ENCODE data around the gene AKT3.
A peak's percentile ranks its signal among the peaks of the same experiment; 100 is the strongest.

AKT3 gene

GRCh38 chr1:243712941-243713340 is 137.1 kb downstream of the AKT3 start:
- peak overlapping the region in 1 of 2 donors; percentile 18 for H3K4me3 ChIP-seq (ENCODE audit: low read length in 2 of 2)
- no peak overlapping the region for H4K8ac ChIP-seq (ENCODE audit: low read depth, low read length)
- DNase-seq (ENCODE audit: low spot score) = no peak
- H2BK15ac ChIP-seq (ENCODE audit: low read length) = no peak overlapping the region
- no peak overlapping the region for H4K91ac ChIP-seq (ENCODE audit: low read depth, low read length, poor library complexity)
- no peak overlapping the region for H3K4me2 ChIP-seq (ENCODE audit: insufficient read depth, low read length, poor library complexity, severe bottlenecking)
- no peaks in the 10 kb centered on the region for H3K9me3 ChIP-seq (replicated peaks in 1 of 2; ENCODE audit: control insufficient read depth in 2 of 2, insufficient read depth in 1 of 2, low read depth in 1 of 2, low read length in 2 of 2)
- no peak overlapping the region for H2BK12ac ChIP-seq (ENCODE audit: low read length)
- H2BK5ac ChIP-seq (ENCODE audit: low read length) = no peak overlapping the region
- peaks cover 6 to 47% of the 10 kb centered on the region in 2 donors for H3K4me1 ChIP-seq (ENCODE audit: control insufficient read depth in 2 of 2, insufficient read depth in 1 of 2, low read depth in 1 of 2, low read length in 2 of 2)
- no peak overlapping the region for H3K9ac ChIP-seq (ENCODE audit: low read depth, low read length, poor library complexity)
- H2BK120ac ChIP-seq (ENCODE audit: low read depth, low read length) = no peak overlapping the region
- H3K18ac ChIP-seq (ENCODE audit: low read length) = no peak overlapping the region
- H3K4ac ChIP-seq (ENCODE audit: low read length) = no peak overlapping the region
- H2AK5ac ChIP-seq (ENCODE audit: low read depth, low read length) = no peak overlapping the region
- WGBS, 2 donors (ENCODE audit: extremely low coverage in 2 of 2, insufficient read length in 2 of 2, insufficient replicate concordance in 1 of 2) = no CpG with 5 or more reads among the region's 5 CpGs
- H3K27ac ChIP-seq (replicated peaks; ENCODE audit: low read length) = peak overlapping the region; percentile 75
- no peak overlapping the region for H2AFZ ChIP-seq (ENCODE audit: low read length)
- H3K14ac ChIP-seq (ENCODE audit: low read length) = no peak overlapping the region
- no peaks in the 10 kb centered on the region for H3K36me3 ChIP-seq (replicated peaks in 1 of 2; ENCODE audit: control insufficient read depth in 2 of 2, insufficient read depth in 2 of 2, low read length in 2 of 2)
- no peaks in the 10 kb centered on the region for H3K79me1 ChIP-seq (ENCODE audit: low read depth, low read length)
- H3K23ac ChIP-seq (ENCODE audit: low read depth, low read length, poor library complexity) = no peak overlapping the region
- H3K27me3 ChIP-seq (ENCODE audit: control insufficient read depth in 3 of 3, insufficient read depth in 3 of 3, low read depth in 1 of 3, low read length in 3 of 3) = no peaks in the 10 kb centered on the region

DNA sequence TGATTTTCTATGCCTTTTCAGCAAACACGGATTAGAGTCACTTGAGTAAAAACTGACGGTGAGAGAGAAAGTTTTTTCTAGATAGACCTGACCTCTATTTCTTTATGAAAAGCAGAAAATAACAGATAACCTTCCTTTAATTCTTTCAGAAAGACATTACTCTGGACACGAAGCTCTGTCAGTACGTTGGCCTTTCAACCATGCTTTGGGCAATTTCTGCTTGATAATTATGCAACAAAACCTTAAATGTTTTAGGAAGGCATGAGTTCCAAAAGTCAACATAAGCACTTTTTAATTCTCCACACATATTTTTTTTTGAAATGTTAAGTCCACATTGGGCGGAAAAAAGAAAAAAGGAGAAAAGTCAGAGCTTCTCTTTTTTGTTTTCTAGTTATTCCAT is 137.8 kb downstream of the AKT3 start:
- Histone ChIP-seq H2AFZ (ENCODE audit: low read length) (no peak overlapping the region), H3K36me3 (replicated peaks in 1 of 2; ENCODE audit: control insufficient read depth in 2 of 2, insufficient read depth in 2 of 2, low read length in 2 of 2) (no peaks in the 10 kb centered on the region), H4K8ac (ENCODE audit: low read depth, low read length) (no peak overlapping the region), H4K91ac (ENCODE audit: low read depth, low read length, poor library complexity) (no peak overlapping the region), H3K27me3 (ENCODE audit: control insufficient read depth in 3 of 3, insufficient read depth in 3 of 3, low read depth in 1 of 3, low read length in 3 of 3) (no peaks in the 10 kb centered on the region), H3K4me1 (ENCODE audit: control insufficient read depth in 2 of 2, insufficient read depth in 1 of 2, low read depth in 1 of 2, low read length in 2 of 2) (peaks cover 6 to 47% of the 10 kb centered on the region in 2 donors), H3K23ac (ENCODE audit: low read depth, low read length, poor library complexity) (no peak overlapping the region), H3K4me3 (ENCODE audit: low read length in 2 of 2) (no peak overlapping the region), H3K18ac (ENCODE audit: low read length) (no peak overlapping the region), H3K14ac (ENCODE audit: low read length) (no peak overlapping the region), H2BK5ac (ENCODE audit: low read length) (no peak overlapping the region), H3K4ac (ENCODE audit: low read length) (no peak overlapping the region), H3K9ac (ENCODE audit: low read depth, low read length, poor library complexity) (no peak overlapping the region), H2BK120ac (ENCODE audit: low read depth, low read length) (no peak overlapping the region), H2BK12ac (ENCODE audit: low read length) (no peak overlapping the region), H3K9me3 (replicated peaks in 1 of 2; ENCODE audit: control insufficient read depth in 2 of 2, insufficient read depth in 1 of 2, low read depth in 1 of 2, low read length in 2 of 2) (no peaks in the 10 kb centered on the region), H3K79me1 (ENCODE audit: low read depth, low read length) (no peaks in the 10 kb centered on the region), H3K4me2 (ENCODE audit: insufficient read depth, low read length, poor library complexity, severe bottlenecking) (no peak overlapping the region), H2AK5ac (ENCODE audit: low read depth, low read length) (no peak overlapping the region), H3K27ac (replicated peaks; ENCODE audit: low read length) (no peak overlapping the region), H2BK15ac (ENCODE audit: low read length) (no peak overlapping the region)
- WGBS, 2 donors (ENCODE audit: extremely low coverage in 2 of 2, insufficient read length in 2 of 2, insufficient replicate concordance in 1 of 2) = no CpG with 5 or more reads among the region's 5 CpGs
- DNase-seq (ENCODE audit: low spot score) = no peak

- Histone ChIP-seq H2BK5ac (ENCODE audit: low read length) (no peak overlapping the region), H3K79me1 (ENCODE audit: low read depth, low read length) (no peaks in the 10 kb centered on the region), H3K14ac (ENCODE audit: low read length) (no peak overlapping the region), H2BK12ac (ENCODE audit: low read length) (no peak overlapping the region), H3K18ac (ENCODE audit: low read length) (no peak overlapping the region), H3K4me1 (ENCODE audit: control insufficient read depth in 2 of 2, insufficient read depth in 1 of 2, low read depth in 1 of 2, low read length in 2 of 2) (peaks cover 8 to 48% of the 10 kb centered on the region in 2 donors), H3K27me3 (ENCODE audit: control insufficient read depth in 3 of 3, insufficient read depth in 3 of 3, low read depth in 1 of 3, low read length in 3 of 3) (no peaks in the 10 kb centered on the region), H3K4ac (ENCODE audit: low read length) (no peak overlapping the region), H2BK15ac (ENCODE audit: low read length) (no peak overlapping the region), H3K27ac (replicated peaks; ENCODE audit: low read length) (no peak overlapping the region), H2BK120ac (ENCODE audit: low read depth, low read length) (no peak overlapping the region), H3K4me3 (ENCODE audit: low read length in 2 of 2) (no peak overlapping the region), H3K9me3 (replicated peaks in 1 of 2; ENCODE audit: control insufficient read depth in 2 of 2, insufficient read depth in 1 of 2, low read depth in 1 of 2, low read length in 2 of 2) (no peaks in the 10 kb centered on the region), H4K8ac (ENCODE audit: low read depth, low read length) (no peak overlapping the region), H4K91ac (ENCODE audit: low read depth, low read length, poor library complexity) (no peak overlapping the region), H2AFZ (ENCODE audit: low read length) (no peak overlapping the region), H3K9ac (ENCODE audit: low read depth, low read length, poor library complexity) (no peak overlapping the region), H2AK5ac (ENCODE audit: low read depth, low read length) (no peak overlapping the region), H3K4me2 (ENCODE audit: insufficient read depth, low read length, poor library complexity, severe bottlenecking) (no peak overlapping the region), H3K23ac (ENCODE audit: low read depth, low read length, poor library complexity) (no peak overlapping the region), H3K36me3 (replicated peaks in 1 of 2; ENCODE audit: control insufficient read depth in 2 of 2, insufficient read depth in 2 of 2, low read length in 2 of 2) (no peaks in the 10 kb centered on the region)
- no CpG with 5 or more reads among the region's 4 CpGs for WGBS, 2 donors (ENCODE audit: extremely low coverage in 2 of 2, insufficient read length in 2 of 2, insufficient replicate concordance in 1 of 2)
- no peak for DNase-seq (ENCODE audit: low spot score)
Measured at GRCh38 chr1:243710467-243710866, 139.6 kb downstream of the AKT3 start.

- Histone ChIP-seq H3K27ac (replicated peaks; ENCODE audit: low read length) (no peak overlapping the region), H3K4me1 (ENCODE audit: control insufficient read depth in 2 of 2, insufficient read depth in 1 of 2, low read depth in 1 of 2, low read length in 2 of 2) (peaks cover 6 to 33% of the 10 kb centered on the region in 2 donors), H2BK12ac (ENCODE audit: low read length) (no peak overlapping the region), H3K4me2 (ENCODE audit: insufficient read depth, low read length, poor library complexity, severe bottlenecking) (no peak overlapping the region), H2AFZ (ENCODE audit: low read length) (no peak overlapping the region), H2BK15ac (ENCODE audit: low read length) (no peak overlapping the region), H2BK5ac (ENCODE audit: low read length) (no peak overlapping the region), H4K91ac (ENCODE audit: low read depth, low read length, poor library complexity) (no peak overlapping the region), H3K36me3 (replicated peaks in 1 of 2; ENCODE audit: control insufficient read depth in 2 of 2, insufficient read depth in 2 of 2, low read length in 2 of 2) (no peaks in the 10 kb centered on the region), H3K23ac (ENCODE audit: low read depth, low read length, poor library complexity) (no peak overlapping the region), H3K14ac (ENCODE audit: low read length) (no peak overlapping the region), H3K18ac (ENCODE audit: low read length) (no peak overlapping the region), H3K4me3 (ENCODE audit: low read length in 2 of 2) (no peak overlapping the region), H3K9ac (ENCODE audit: low read depth, low read length, poor library complexity) (no peak overlapping the region), H3K27me3 (ENCODE audit: control insufficient read depth in 3 of 3, insufficient read depth in 3 of 3, low read depth in 1 of 3, low read length in 3 of 3) (no peaks in the 10 kb centered on the region), H3K79me1 (ENCODE audit: low read depth, low read length) (no peaks in the 10 kb centered on the region), H2BK120ac (ENCODE audit: low read depth, low read length) (no peak overlapping the region), H3K4ac (ENCODE audit: low read length) (no peak overlapping the region), H3K9me3 (replicated peaks in 1 of 2; ENCODE audit: control insufficient read depth in 2 of 2, insufficient read depth in 1 of 2, low read depth in 1 of 2, low read length in 2 of 2) (no peaks in the 10 kb centered on the region), H4K8ac (ENCODE audit: low read depth, low read length) (no peak overlapping the region), H2AK5ac (ENCODE audit: low read depth, low read length) (no peak overlapping the region)
- no peak for DNase-seq (ENCODE audit: low spot score)
- no CpG with 5 or more reads among the region's 3 CpGs for WGBS, 2 donors (ENCODE audit: extremely low coverage in 2 of 2, insufficient read length in 2 of 2, insufficient replicate concordance in 1 of 2)
Measured at GRCh38 chr1:243708210-243708609, 141.8 kb downstream of the AKT3 start.

Data from neuronal stem cell (in vitro differentiated cells).